Dermis microvascular lymphatic vessel endothelial cell (primary cell): ENCODE data around the gene SPRING1. TPM values are rescaled to one million over a fixed set of nuclear protein-coding genes. Genes with fewer than 3 reads are reported as not detected.
A peak's percentile ranks its signal among the peaks of the same experiment; 100 is the strongest.
"Not testable (repeated sequence)": the region's sequence is repeated elsewhere in the genome, so short reads cannot be mapped to it uniquely, and the experiment has no call there.

ENCODE experiments used
- DNase-seq, 2 donors: peaks; one replicate each; pipeline versions ENCODE4 v3.0.0 to v3.0.0-alpha.2; 2010; ENCODE audit warnings: low read depth in 2 of 2
- total RNA-seq: library from RNA; depleted of rRNA; stranded (reverse); fragments of >200 nt; gene quantifications from 2 replicates; pipeline ENCODE4 v1.2.1, GENCODE V29; 2014

SPRING1 gene
- total RNA-seq, 1 donor from 2014 or later: 18.7 TPM

DNA sequence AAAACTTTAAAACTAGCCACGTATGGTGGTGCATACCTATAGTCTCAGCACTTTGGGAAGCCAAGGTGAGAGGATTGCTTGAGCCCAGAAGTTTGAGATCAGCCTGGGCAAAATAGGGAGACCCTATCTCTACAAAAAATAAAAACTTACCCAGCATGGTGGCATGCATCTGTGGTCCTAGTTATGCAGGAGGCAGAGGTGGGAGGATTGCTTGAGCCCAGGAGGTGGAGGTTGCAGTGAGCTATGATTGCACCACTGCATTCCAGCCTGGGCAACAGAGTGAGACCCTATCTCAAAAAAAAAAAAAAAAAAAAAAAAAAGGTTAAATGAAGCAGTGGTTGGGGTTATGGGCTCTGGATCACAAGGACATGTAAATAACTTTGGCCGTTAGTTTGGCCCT lies 4.9 kb upstream of the SPRING1 start:
- not testable (repeated sequence) for DNase-seq

DNA sequence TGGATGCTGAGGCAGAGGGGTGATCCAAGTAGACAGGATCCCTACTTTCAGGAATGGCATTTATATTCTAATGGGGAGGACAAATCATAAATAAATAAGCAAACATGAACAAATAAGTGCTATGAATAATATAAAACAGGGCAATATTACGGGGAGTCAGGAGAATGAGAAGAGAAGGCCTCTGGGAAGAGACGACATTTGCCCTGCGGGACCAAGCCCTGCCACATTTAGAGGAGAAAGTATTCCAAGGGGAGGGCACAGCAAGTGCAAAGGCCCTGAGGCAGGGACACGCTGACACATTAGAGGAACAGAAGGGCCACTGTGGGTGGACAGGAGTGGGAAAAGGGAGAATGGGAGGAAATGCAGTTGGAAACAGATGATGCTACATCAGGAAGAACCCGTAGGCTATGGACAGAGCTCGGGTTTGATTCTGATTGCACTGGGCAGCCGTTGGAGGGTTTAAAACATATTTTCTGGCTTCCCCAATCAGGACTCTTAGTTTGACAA lies 1.6 kb upstream of the SPRING1 start:
- DNase-seq: no peak

- peak in 1 of 2 donors; percentile 13 for DNase-seq
These were observed 701 bp downstream of the SPRING1 start for GRCh38 chr12:116736962-116737773.

DNA sequence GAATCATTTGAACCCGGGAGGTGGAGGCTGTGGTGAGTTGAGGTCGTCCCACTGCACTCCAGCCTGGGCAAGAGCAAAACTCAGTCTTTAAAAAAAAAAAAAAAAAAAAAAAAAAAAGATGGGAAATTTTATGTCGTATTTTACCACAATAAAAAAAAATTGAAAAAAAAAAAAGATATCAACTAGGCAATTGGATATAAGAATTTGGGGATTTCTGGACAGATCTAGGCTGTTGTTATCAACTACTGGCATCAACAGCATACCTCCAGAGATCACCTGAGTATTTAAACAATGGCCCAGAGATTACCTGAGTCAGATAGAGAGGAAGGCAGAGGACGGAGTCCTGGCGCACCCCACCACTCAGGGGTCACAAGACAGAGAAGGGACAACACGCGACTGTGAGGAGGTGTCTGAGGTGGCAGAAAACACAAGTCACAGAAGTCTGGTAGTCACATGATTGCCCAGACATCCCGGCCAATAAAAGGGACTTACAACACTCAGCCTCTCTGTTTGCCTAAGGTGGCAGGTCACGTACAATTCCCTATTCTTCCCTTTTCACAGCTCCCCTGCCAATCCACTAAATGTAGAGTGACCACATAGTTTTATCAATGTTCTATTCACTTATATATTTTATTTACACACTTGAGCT lies 1.8 kb downstream of the SPRING1 start:
- no peak for DNase-seq

DNA sequence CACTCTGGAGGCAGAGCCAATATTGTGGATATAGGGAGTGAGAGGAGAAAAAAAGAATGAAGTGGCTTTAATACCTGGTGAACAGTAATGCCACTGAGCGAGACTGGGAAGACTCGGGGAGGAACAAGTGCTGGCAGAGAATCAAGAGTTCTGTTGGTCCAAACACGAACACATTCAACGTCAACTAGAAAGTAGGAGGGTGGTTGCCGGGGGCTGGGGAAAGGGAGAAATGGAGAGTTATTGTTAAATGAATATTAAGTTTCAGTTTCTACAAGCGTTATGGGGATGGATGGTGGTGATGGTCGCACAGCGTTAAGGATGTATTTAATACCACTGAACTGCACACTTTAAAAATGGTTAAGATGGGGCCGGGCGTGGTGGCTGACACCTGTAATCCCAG lies 2.8 kb downstream of the SPRING1 start:
- no peak for DNase-seq

- no peak for DNase-seq
These were observed 3.6 kb downstream of the SPRING1 start for GRCh38 chr12:116734156-116734768.

DNA sequence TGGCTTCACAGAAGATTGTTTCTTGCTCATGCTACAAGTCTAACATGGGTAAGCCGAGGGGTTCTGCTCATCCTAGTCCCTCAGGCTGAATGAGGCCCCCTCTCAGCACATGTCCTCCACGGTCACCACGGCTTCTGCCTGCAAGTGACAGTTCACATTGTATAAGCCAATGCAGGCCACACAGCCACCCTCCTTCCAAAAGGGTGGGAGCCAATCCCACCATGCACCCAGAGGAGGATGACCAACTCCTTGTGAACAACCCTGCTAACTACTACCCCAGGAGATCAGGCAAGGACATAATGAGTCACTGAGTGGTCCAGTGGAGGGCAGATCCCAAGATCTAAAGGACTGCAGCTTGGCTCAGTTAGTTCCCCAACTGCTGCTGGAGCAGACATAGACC lies 6.1 kb downstream of the SPRING1 start:
- no peak for DNase-seq

DNA sequence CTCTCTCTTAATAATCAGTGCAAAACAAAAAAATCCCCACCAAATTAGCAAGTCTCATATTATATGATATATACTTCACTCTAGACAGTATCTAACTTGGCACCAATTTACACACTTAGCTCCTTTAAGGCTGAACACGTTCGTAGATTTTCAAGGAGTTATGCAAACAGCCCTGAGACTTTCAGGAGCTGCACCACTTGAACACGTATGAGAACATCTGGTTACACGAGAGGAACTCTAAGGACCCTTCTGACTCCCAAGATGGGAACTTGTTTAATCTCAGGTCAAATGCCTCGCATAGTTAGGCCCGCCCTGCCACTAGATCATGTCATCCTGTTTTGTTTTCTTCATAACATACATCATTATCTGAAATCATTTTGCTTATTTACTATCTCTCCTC lies 10.0 kb downstream of the SPRING1 start:
- no peak for DNase-seq

GRCh38 chr12:116727261-116727660 lies 10.6 kb downstream of the SPRING1 start:
- DNase-seq: peak in 1 of 2 donors; percentile 7

DNA sequence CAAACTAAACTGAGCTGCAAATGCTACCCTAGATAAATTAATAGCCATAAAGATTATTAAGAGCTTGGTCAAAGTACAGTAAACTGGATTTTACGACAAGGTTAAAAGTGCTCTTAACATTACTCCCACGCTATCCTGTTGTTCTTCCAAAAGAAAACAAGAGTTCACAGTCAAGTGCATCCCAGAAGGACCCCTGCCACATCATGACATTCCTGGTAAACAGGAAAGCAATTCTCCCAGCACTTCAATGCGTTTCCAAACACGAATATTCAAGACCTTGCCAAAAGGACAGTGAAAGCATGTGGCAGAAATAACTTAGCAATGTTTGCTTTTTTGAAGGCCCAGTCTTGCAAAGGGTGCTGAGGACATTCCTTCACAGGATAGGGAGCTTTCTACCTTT lies 11.2 kb downstream of the SPRING1 start:
- DNase-seq: peak; percentile 50 to 86

GRCh38 chr12:116722245-116722644 lies 15.6 kb downstream of the SPRING1 start:
- no peak for DNase-seq

- DNase-seq: no peak
These were observed 17.9 kb downstream of the SPRING1 start for GRCh38 chr12:116719731-116720528.

GRCh38 chr12:116718655-116719454 lies 19.0 kb downstream of the SPRING1 start:
- DNase-seq: peak in 1 of 2 donors; percentile 48

DNA sequence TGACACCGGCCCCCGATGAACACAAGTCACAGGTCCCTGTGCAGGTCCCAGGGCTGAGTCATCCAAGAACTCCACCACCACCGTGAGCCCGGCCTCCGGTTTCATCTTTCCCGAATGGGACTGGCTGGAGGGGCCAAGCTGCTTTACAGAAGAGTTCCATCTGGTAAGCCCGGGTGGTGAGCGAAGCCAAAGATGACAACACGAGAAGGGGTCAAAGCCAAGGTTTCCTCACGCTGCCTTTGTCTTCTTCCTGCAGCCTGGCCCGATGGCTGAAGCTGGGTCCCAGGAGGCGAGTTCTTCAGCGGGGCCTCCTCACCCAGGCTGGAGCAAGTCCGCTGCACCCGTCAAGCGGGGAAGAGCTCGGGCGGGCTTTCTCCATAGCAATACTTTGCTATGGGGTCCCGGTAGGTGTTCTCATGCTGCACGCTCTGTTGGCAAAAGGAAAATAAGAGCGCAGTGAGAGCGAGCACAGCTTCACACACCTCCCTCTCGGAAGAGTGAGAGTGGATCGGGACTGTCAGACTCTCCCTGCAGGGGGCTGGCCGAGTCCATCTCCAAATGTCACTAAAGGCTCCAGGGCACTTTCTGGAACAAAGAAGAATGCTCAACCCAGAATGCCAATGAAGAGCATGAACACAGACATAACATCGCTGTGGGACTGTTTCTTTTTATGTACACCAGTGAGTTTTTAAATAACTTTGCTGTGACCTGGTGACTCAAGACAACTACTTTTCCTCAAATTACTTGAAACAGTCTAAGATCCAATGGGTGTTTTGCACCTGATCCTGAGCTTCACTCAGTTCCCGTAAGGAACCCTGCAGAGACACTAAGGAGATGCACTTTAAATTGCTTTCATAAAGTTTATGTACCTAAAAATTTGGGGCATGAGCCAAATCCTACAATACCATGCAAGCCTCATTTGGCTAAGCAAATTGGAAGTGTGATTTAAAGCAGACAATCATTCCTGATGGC lies 20.1 kb downstream of the SPRING1 start:
- DNase-seq: no peak

DNA sequence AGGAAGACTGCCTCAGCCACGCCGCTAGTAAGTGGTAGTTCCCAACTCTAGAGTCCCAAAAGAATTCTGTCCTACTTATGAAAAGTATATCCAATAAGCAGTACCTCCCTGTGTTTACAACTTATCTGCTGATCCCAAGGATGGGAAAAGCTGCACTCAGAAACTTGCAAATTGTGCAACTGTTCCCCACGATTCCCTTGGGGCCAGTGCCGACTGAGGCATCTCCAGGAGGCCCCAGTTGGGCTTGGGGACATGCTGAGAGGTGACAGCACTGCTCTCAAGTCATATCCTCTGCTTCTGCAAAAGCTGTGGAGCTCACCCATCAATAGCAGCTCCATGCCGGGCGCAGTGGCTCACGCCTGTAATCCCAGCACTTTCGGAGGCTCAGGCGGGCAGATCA lies 23.7 kb downstream of the SPRING1 start:
- DNase-seq: no peak

DNA sequence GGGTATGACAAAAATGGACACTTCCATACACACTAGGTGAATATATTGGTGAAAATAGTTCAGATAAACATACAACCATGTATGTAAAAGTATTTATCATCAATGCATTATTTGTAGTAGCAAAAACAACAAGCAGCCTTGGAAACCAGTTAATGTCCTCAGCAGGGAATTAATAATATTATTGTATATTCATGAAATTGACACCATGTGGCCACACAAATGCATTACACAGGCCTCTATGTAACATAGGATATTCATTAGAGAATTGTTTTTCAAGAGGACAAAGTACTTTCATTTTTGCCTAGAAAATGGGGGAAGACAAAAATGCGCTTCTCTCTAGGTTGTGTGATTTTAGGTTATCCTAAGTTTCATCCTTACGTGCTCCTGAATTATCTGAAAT lies 24.3 kb downstream of the SPRING1 start:
- no peak for DNase-seq

DNA sequence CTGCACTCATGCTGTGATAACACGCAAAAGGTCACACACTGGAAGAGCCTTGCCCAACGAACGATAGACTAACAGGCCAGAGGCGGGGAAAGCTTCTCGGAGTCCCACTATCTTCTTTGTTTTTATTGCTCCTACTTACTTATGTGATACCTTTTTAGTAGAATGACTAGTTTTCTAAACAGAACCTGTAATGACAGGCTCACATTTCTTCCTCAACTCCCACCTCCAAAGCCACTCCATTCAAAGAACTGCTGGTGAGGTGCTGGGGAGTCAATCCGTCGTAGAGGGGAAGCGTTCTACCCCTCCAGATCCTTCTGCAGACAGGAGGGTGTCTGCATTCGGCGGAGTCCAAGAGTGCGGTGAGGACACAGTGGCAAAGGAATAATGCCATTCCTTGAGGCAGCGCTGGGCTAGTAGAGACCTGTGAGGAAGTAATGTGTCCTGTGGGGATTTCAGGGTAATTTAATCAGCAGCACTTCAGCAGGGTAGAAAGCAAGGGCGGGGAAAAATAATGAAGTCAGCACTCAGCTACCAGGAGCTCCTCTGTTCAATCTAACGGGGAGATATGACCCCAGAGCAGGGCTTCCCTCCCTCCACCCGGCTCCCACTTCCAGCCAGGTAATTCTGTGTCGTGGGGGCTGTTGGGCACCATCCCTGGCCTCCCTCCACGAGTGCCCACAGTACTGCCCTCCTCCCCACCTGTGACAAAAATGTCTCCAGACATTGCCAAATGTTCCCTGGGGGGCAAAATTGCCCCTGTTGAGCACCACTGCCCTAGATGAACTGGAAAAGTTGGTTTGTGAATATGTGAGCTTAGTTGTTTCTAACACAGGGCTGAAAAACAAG lies 25.2 kb downstream of the SPRING1 start:
- DNase-seq: no peak

DNA sequence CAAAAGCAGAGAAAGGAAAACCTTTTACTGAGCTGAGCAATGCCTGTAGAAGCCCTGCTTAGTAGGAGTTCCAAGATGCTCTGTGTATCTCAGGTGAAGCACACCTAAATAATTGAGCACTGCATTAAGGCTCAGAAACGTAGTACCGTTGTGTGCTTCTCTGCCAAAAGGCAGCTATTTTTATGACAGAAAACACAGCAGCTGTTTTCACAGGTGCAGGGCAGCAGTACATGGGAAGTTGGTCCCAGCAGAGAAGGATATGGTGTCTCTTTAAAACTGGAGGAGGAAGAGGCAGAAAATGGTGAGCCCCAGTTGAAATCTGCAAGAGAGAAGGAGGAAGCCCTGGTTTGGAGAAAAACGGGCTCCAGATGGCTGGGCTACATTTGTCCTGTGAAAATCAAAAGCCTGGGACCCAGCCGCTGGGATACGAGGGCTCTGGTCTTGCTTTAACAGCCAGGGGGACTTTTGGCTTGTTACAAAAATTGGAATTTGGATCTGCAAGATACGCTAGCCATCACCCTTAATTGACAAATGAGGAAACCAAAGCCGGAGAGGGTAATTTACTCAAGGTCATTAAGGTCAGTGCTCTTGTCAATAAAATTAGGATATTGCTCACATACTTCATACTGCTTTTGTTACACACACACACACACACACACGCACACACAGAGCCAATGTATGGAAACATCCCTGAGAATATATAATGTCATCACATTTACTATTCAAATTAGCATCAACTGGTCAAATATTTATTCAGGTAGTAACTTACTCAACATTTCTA lies 27.3 kb downstream of the SPRING1 start:
- DNase-seq: no peak
